Suppressor macrophage (primary cell): ENCODE results near the gene CDH23.

Experiments
- DNase-seq, 4 experiments: peaks; one replicate each; pipeline ENCODE4 v3.0.0-alpha.2; 2020 to 2022

CDH23 gene

GRCh38 chr10:71606257-71607081 is 209.7 kb downstream of the CDH23 start:
- no peak for DNase-seq

GRCh38 chr10:71607082-71607443 is 210.3 kb downstream of the CDH23 start:
- no peak for DNase-seq

GRCh38 chr10:71608819-71609768 is 212.4 kb downstream of the CDH23 start:
- DNase-seq: peak; percentile 75 to 89 (median 85)

- DNase-seq: no peak
These were observed 213.9 kb downstream of the CDH23 start for GRCh38 chr10:71610651-71611050.

- DNase-seq: no peak
These were observed 214.4 kb downstream of the CDH23 start for GRCh38 chr10:71611131-71611530.

- DNase-seq: no peak
These were observed 215.1 kb downstream of the CDH23 start for GRCh38 chr10:71611709-71612422.

GRCh38 chr10:71613261-71613777 is 216.6 kb downstream of the CDH23 start:
- DNase-seq: peak; percentile 51 to 73 (median 70)

- DNase-seq: no peak
These were observed 217.2 kb downstream of the CDH23 start for GRCh38 chr10:71613877-71614276.

GRCh38 chr10:71614946-71615345 is 218.2 kb downstream of the CDH23 start:
- no peak for DNase-seq

- DNase-seq: no peak
These were observed 219.0 kb downstream of the CDH23 start for GRCh38 chr10:71615538-71616329.

- no peak for DNase-seq
These were observed 220.3 kb downstream of the CDH23 start for GRCh38 chr10:71616817-71617654.

- no peak for DNase-seq
These were observed 221.5 kb downstream of the CDH23 start for GRCh38 chr10:71618176-71618575.

- no peak for DNase-seq
These were observed 221.9 kb downstream of the CDH23 start for GRCh38 chr10:71618598-71618997.

GRCh38 chr10:71620642-71621041 is 223.9 kb downstream of the CDH23 start:
- no peak for DNase-seq

GRCh38 chr10:71621231-71622153 is 224.8 kb downstream of the CDH23 start:
- peak; percentile 33 to 63 (median 58) for DNase-seq

GRCh38 chr10:71622154-71622526 is 225.4 kb downstream of the CDH23 start:
- no peak for DNase-seq

- no peak for DNase-seq
These were observed 225.9 kb downstream of the CDH23 start for GRCh38 chr10:71622616-71623015.

GRCh38 chr10:71623098-71623985 is 226.6 kb downstream of the CDH23 start:
- DNase-seq: peak; percentile 38 to 68 (median 59)

GRCh38 chr10:71623986-71624291 is 227.2 kb downstream of the CDH23 start:
- no peak for DNase-seq
